Head of caudate nucleus (tissue), 42 donors: Measurements from ENCODE around the gene HINFP.

ENCODE experiments used
- DNase-seq, 42 donors: peaks; one replicate each; pipeline versions ENCODE4 v3.0.0 to v3.0.0-alpha.2; 2020 to 2021; ENCODE audit warnings: mixed read lengths in 7 of 42
- intact Hi-C: fragments of 100-400 bp; cut with DNase I; formaldehyde crosslinking; loops from one replicate; pipeline ENCODE4 v1.15.0; 2022

The HINFP gene

GRCh38 chr11:119121008-119121810 is at the start of gene HINFP:
Gene HINFP, plus strand, starts transcription at chr11:119121580. Its CDS starts 5,365 bp downstream, at chr11:119126945.
- DNase-seq = peak; percentile 99 to 100 (median 100)
- intact Hi-C loops = no loop called here

- DNase-seq = no peak
- intact Hi-C loops = no loop called here
These were observed 43.5 kb upstream of the HINFP start for GRCh38 chr11:119077839-119078238.

- no peak for DNase-seq
- intact Hi-C loops = no loop called here
These were observed 42.5 kb upstream of the HINFP start for GRCh38 chr11:119078675-119079420.

GRCh38 chr11:119081682-119082260 is 39.6 kb upstream of the HINFP start:
- intact Hi-C loops = no loop called here
- peak in 34 of 42 donors; percentile 41 to 88 (median 69) for DNase-seq

GRCh38 chr11:119084663-119085436 is 36.5 kb upstream of the HINFP start, which contains the start of gene HMBS:
Gene HMBS, plus strand, starts transcription at chr11:119084881. Its CDS starts 153 bp downstream, at chr11:119085034.
- DNase-seq = peak; percentile 93 to 98 (median 97)
- intact Hi-C loops = no loop called here

GRCh38 chr11:119085437-119085847 is 35.9 kb upstream of the HINFP start:
- intact Hi-C loops = no loop called here

GRCh38 chr11:119087123-119087522 is 34.3 kb upstream of the HINFP start:
- no peak for DNase-seq
- intact Hi-C loops = no loop called here

More at GRCh38 chr11:119085437-119085847, 35.9 kb upstream of the HINFP start:
- DNase-seq = peak in 3 of 42 donors; percentile 21 to 54 (median 33)

- no peak for DNase-seq
- intact Hi-C loops = no loop called here
These were observed 33.6 kb upstream of the HINFP start for GRCh38 chr11:119087747-119088241.

- intact Hi-C loops = no loop called here
- no peak for DNase-seq
These were observed 33.0 kb upstream of the HINFP start for GRCh38 chr11:119088406-119088805.

GRCh38 chr11:119089319-119089718 is 32.1 kb upstream of the HINFP start:
- DNase-seq = no peak
- intact Hi-C loops = no loop called here

- intact Hi-C loops = no loop called here
- DNase-seq = no peak
These were observed 30.2 kb upstream of the HINFP start for GRCh38 chr11:119091178-119091577.

GRCh38 chr11:119091966-119092879 is 29.2 kb upstream of the HINFP start:
- intact Hi-C loops = no loop called here
- no peak for DNase-seq

GRCh38 chr11:119092880-119093842 is 28.2 kb upstream of the HINFP start:
- intact Hi-C loops = no loop called here
- no peak for DNase-seq

GRCh38 chr11:119093942-119094815 is 27.2 kb upstream of the HINFP start:
- DNase-seq = peak in 20 of 42 donors; percentile 27 to 66 (median 44)
- intact Hi-C loops = no loop called here

GRCh38 chr11:119094816-119095065 is 26.6 kb upstream of the HINFP start:
- intact Hi-C loops = no loop called here
- DNase-seq = peak; percentile 69 to 93 (median 85)
